Liver (tissue), 9 donors: Measurements from ENCODE around the gene LCN10. TPM values are rescaled to one million over a fixed set of nuclear protein-coding genes. Genes with fewer than 3 reads are reported as not detected.

Experiments used
- DNase-seq: peaks from one replicate; pipeline ENCODE4 v3.0.0-alpha.2; 2017; ENCODE audit warnings: low spot score
- H3K27ac ChIP-seq, 2 donors: one replicate each; pipeline ENCODE4 v1.7.0; 2013; ENCODE audit warnings: inconsistent platforms in 2 of 2, low read length in 2 of 2, control low read depth in 1 of 2, low read depth in 1 of 2, mild to moderate bottlenecking in 1 of 2
- H3K27me3 ChIP-seq, 4 donors: one replicate each; pipeline versions ENCODE4 v1.6.1 to v1.7.0; 2013; ENCODE audit warnings: low read length in 3 of 4, inconsistent platforms in 1 of 4, mild to moderate bottlenecking in 1 of 4, moderate library complexity in 1 of 4; ENCODE audit not compliant: control insufficient read depth in 4 of 4, insufficient read depth in 4 of 4
- H3K36me3 ChIP-seq, 4 donors: one replicate each; pipeline versions ENCODE4 v1.6.1 to v1.7.0; 2013; ENCODE audit warnings: low read length in 3 of 4, mild to moderate bottlenecking in 3 of 4, low read depth in 1 of 4, moderate library complexity in 1 of 4; ENCODE audit not compliant: control insufficient read depth in 4 of 4, insufficient read depth in 3 of 4
- H3K4me1 ChIP-seq, 4 donors: one replicate each; pipeline versions ENCODE4 v1.6.1 to v1.7.0; 2013; ENCODE audit warnings: low read length in 3 of 4, mild to moderate bottlenecking in 3 of 4, moderate library complexity in 1 of 4; ENCODE audit not compliant: control insufficient read depth in 4 of 4, insufficient read depth in 4 of 4
- H3K4me3 ChIP-seq, 3 donors: one replicate each; pipeline versions ENCODE4 v1.6.1 to v1.7.0; 2013; ENCODE audit warnings: low read length in 3 of 3, control low read depth in 1 of 3, low read depth in 1 of 3, mild to moderate bottlenecking in 1 of 3
- H3K9ac ChIP-seq, 2 donors: one replicate each; pipeline ENCODE4 v1.7.0; 2013; ENCODE audit warnings: low read length in 2 of 2, mild to moderate bottlenecking in 2 of 2, moderate library complexity in 2 of 2, control low read depth in 1 of 2, low read depth in 1 of 2
- H3K9me3 ChIP-seq, 4 donors: one replicate each; pipeline versions ENCODE4 v1.6.1 to v1.7.0; 2013; ENCODE audit warnings: low read length in 3 of 4; ENCODE audit not compliant: control insufficient read depth in 4 of 4
- ATF3 ChIP-seq: IDR thresholded peaks from 2 replicates; pipeline ENCODE4 v1.6.1; 2016; ENCODE audit warnings: antibody characterized with exemption
- CTCF ChIP-seq: fragments of 150-350 bp; IDR thresholded peaks from 2 replicates; pipeline ENCODE4 v1.5.1; 2017; ENCODE audit warnings: improper control_type of control experiment, low read depth, low read length; ENCODE audit not compliant: missing input control
- EGR1 ChIP-seq, 2 donors: IDR thresholded peaks; 2 replicates each; pipeline ENCODE4 v1.6.1; 2016 to 2018; ENCODE audit warnings: antibody characterized with exemption in 2 of 2, low read depth in 2 of 2
- FOXA1 ChIP-seq: IDR thresholded peaks from 2 replicates; pipeline ENCODE4 v1.6.1; 2016; ENCODE audit warnings: antibody characterized with exemption
- FOXA2 ChIP-seq: IDR thresholded peaks from 2 replicates; pipeline ENCODE4 v1.6.1; 2016; ENCODE audit warnings: antibody characterized with exemption
- GABPA ChIP-seq, 2 donors: IDR thresholded peaks in 1 of 2; conservative IDR thresholded peaks in 1 of 2; 2 replicates each; pipeline ENCODE4 v1.6.1; 2016; ENCODE audit warnings: antibody characterized with exemption in 2 of 2, mild to moderate bottlenecking in 1 of 2, moderate library complexity in 1 of 2
- HNF4A ChIP-seq, 2 donors: conservative IDR thresholded peaks; 2 replicates each; pipeline ENCODE4 v1.6.1; 2016; ENCODE audit warnings: antibody characterized with exemption in 2 of 2, mild to moderate bottlenecking in 2 of 2
- HNF4G ChIP-seq: IDR thresholded peaks from 2 replicates; pipeline ENCODE4 v1.6.1; 2016; ENCODE audit warnings: antibody characterized with exemption
- JUND ChIP-seq, 2 donors: IDR thresholded peaks; 2 replicates each; pipeline ENCODE4 v1.6.1; 2016; ENCODE audit warnings: antibody characterized with exemption in 2 of 2
- NR2F2 ChIP-seq: IDR thresholded peaks from 2 replicates; pipeline ENCODE4 v1.6.1; 2016; ENCODE audit warnings: antibody characterized with exemption
- RAD21 ChIP-seq, 2 donors: IDR thresholded peaks; 2 replicates each; pipeline ENCODE4 v1.6.1; 2016; ENCODE audit warnings: antibody characterized with exemption in 2 of 2, mild to moderate bottlenecking in 2 of 2
- REST ChIP-seq: IDR thresholded peaks from 2 replicates; pipeline ENCODE4 v1.6.1; 2016; ENCODE audit warnings: antibody characterized with exemption, mild to moderate bottlenecking
- RXRA ChIP-seq, 2 donors: IDR thresholded peaks; 2 replicates each; pipeline ENCODE4 v1.6.1; 2017 to 2018; ENCODE audit warnings: antibody characterized with exemption in 2 of 2, mild to moderate bottlenecking in 1 of 2
- SP1 ChIP-seq: IDR thresholded peaks from 2 replicates; pipeline ENCODE4 v1.6.1; 2018; ENCODE audit warnings: antibody characterized with exemption, mild to moderate bottlenecking
- TAF1 ChIP-seq: conservative IDR thresholded peaks from 2 replicates; pipeline ENCODE4 v1.6.1; 2016; ENCODE audit warnings: antibody characterized with exemption, mild to moderate bottlenecking
- YY1 ChIP-seq: IDR thresholded peaks from 2 replicates; pipeline ENCODE4 v1.6.1; 2016; ENCODE audit warnings: antibody characterized with exemption, mild to moderate bottlenecking
- ZBTB33 ChIP-seq: IDR thresholded peaks from 2 replicates; pipeline ENCODE4 v1.6.1; 2016; ENCODE audit warnings: antibody characterized with exemption
- WGBS: extraction: QIAGEN DNeasy Blood & Tissue Kit; methylation state at CpG from one replicate; pipeline ENCODE4 v1.1.7; 2013; 5-methylcytosine and 5-hydroxymethylcytosine counted together
- polyA plus RNA-seq, 2 donors: library from polyadenylated mRNA; stranded (reverse) in 1 of 2; unstranded in 1 of 2; fragments of 200-250 nt in 1 of 2; fragments of >200 nt in 1 of 2; fragmentation: Nextera tagmentation in 1 of 2; extraction: Ambion mirVana in 1 of 2; gene quantifications; one replicate each; pipeline versions ENCODE4 v1.2.1 to v1.2.3, GENCODE V29; 2013 to 2015
- total RNA-seq, 2 donors: library from RNA; depleted of rRNA; stranded (reverse); fragments of >200 nt; gene quantifications; one replicate each; pipeline ENCODE4 v1.2.3, GENCODE V29; 2014
- TF ChIP-seq, protein P1 (sequence below): IDR thresholded peaks from 2 replicates; pipeline ENCODE4 v1.6.1; 2016; ENCODE audit warnings: antibody characterized with exemption
- donor health status: healthy.
- donor health status: healthy.
- donor health status: healthy.
- donor health status: healthy.
- donor health status: healthy.

The LCN10 gene
- total and polyA plus RNA-seq, 4 donors = 0.08 to 0.14 (median 0.11) TPM

DNA sequence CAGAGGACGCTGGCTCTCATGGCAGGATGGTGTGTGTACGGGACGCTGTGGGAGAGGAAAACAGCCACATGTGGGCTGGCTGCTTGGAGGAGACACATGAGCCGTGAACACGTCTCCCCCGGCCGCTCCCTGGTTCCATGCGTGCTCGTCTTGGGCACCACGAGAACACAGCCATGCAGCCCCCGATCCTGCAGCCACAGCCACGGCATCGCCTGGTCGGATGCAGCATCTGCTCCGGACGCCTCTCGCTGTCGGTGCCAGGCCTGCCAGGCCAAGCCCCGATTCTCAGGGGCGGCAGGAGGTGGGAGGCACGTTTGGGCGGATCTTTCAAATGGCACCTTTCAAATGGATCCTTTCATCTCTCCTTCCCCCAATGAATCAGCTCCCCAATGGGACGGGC is 3.2 kb downstream of the LCN10 start:
- DNase-seq = no peak
- Histone ChIP-seq H3K36me3 (no peaks in the 10 kb centered on the region), H3K4me1 (peaks cover 0 to 12% (median 4%) of the 10 kb centered on the region in 4 donors), H3K9me3 (no peaks in the 10 kb centered on the region), H3K27me3 (no peaks in the 10 kb centered on the region), H3K27ac (no peak overlapping the region), H3K4me3 (no peak overlapping the region), H3K9ac (no peak overlapping the region)
- WGBS = 90% methylated on average over 23 of the region's 23 CpGs
- TF ChIP-seq REST = no peak

- Histone ChIP-seq H3K27ac (no peak overlapping the region), H3K9ac (no peak overlapping the region), H3K27me3 (no peaks in the 10 kb centered on the region), H3K36me3 (no peaks in the 10 kb centered on the region), H3K9me3 (no peaks in the 10 kb centered on the region), H3K4me3 (no peak overlapping the region), H3K4me1 (peaks cover 0 to 12% (median 4%) of the 10 kb centered on the region in 4 donors)
- no peak for DNase-seq
- TF ChIP-seq REST (no peak), FOXA2 (no peak), RAD21 (IDR thresholded peaks at IDR 0.05) (no peak), SP1 (no peak), FOXA1 (no peak), ZBTB33 (no peak), GABPA (IDR thresholded peaks at IDR 0.05 in 1 of 2, conservative IDR thresholded peaks at IDR 0.05 in 1 of 2) (no peak), EGR1 (IDR thresholded peaks at IDR 0.05; ENCODE audit: low read depth in 2 of 2) (no peak), HNF4G (no peak), JUND (IDR thresholded peaks at IDR 0.05) (no peak), ATF3 (no peak), YY1 (no peak), NR2F2 (no peak), CTCF (no peak), TAF1 (no peak), HNF4A (conservative IDR thresholded peaks at IDR 0.05) (no peak), RXRA (IDR thresholded peaks at IDR 0.05) (no peak)
- TF ChIP-seq, protein P1, sequence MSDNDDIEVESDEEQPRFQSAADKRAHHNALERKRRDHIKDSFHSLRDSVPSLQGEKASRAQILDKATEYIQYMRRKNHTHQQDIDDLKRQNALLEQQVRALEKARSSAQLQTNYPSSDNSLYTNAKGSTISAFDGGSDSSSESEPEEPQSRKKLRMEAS = no peak
- 93% methylated on average over 20 of the region's 20 CpGs for WGBS
Observed at GRCh38 chr9:136738960-136739359, 3.8 kb downstream of the LCN10 start.
